Stimulated activated memory B cell treated with anti-CD40 and anti-IgM and Interleukin-4, amounts not matched to agents 10 μg/mL and 1 μg/mL and 100 μg/mL, for 72 hours (primary cell): ENCODE results near the gene C19orf53.

ENCODE experiments used
- ATAC-seq: fragments of 150-1000 bp; cut with Tn5 transposase; 2 replicates; pipeline ENCODE4 v1.10.0; 2021
- H3K27ac Mint-ChIP-seq: one replicate; pipeline ENCODE4 v1.8.0; 2022; ENCODE audit warnings: mild to moderate bottlenecking, mixed read lengths
- H3K27me3 Mint-ChIP-seq: one replicate; pipeline ENCODE4 v1.8.0; 2022; ENCODE audit warnings: mixed read lengths
- H3K36me3 Mint-ChIP-seq: one replicate; pipeline ENCODE4 v1.8.0; 2022; ENCODE audit warnings: mixed read lengths
- H3K4me1 Mint-ChIP-seq: one replicate; pipeline ENCODE4 v1.8.0; 2022; ENCODE audit warnings: mixed read lengths
- H3K4me3 Mint-ChIP-seq: one replicate; pipeline ENCODE4 v1.8.0; 2022; ENCODE audit warnings: mild to moderate bottlenecking, moderate library complexity, mixed read lengths
- H3K9me3 Mint-ChIP-seq: one replicate; pipeline ENCODE4 v1.8.0; 2022; ENCODE audit warnings: mixed read lengths

C19orf53 gene

DNA sequence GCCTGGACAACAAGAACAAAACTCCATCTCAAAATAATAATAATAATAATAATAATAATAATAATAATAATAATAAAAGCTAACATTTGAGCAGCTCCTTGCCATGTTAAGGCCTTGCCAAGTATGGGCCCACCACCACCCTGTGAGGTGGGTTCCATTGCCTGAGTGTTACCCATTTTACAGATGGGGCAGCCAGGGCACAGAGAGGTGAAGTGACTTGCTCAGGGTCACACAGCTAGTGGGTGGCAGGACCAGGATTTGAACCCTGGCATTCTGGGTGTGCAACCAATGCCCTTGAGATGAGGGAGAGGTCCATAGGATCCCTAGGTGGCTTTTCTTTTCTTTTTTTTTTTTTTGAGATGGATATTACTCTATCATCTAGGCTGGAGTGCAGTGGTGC lies 50.4 kb downstream of the C19orf53 start:
- H3K9me3 Mint-ChIP-seq, result no peaks in the 10 kb centered on the region
- no peak overlapping the region for H3K4me3 Mint-ChIP-seq
- H3K4me1 Mint-ChIP-seq, result peaks cover 10% of the 10 kb centered on the region
- no peaks in the 10 kb centered on the region for H3K27me3 Mint-ChIP-seq
- peaks cover 48% of the 10 kb centered on the region for H3K36me3 Mint-ChIP-seq
- no peak overlapping the region for H3K27ac Mint-ChIP-seq
- no peak for ATAC-seq

GRCh38 chr19:13825489-13826441 lies 51.5 kb downstream of the C19orf53 start:
- Mint-ChIP-seq H3K36me3 (peaks cover 46% of the 10 kb centered on the region), H3K27ac (no peak overlapping the region), H3K4me3 (no peak overlapping the region), H3K9me3 (no peaks in the 10 kb centered on the region), H3K4me1 (peaks cover 10% of the 10 kb centered on the region), H3K27me3 (no peaks in the 10 kb centered on the region)
- no peak for ATAC-seq

- H3K27me3 Mint-ChIP-seq, result no peaks in the 10 kb centered on the region
- H3K27ac Mint-ChIP-seq, result no peak overlapping the region
- no peaks in the 10 kb centered on the region for H3K9me3 Mint-ChIP-seq
- ATAC-seq, result no peak
- H3K4me3 Mint-ChIP-seq, result no peak overlapping the region
- peaks cover 13% of the 10 kb centered on the region for H3K4me1 Mint-ChIP-seq
- H3K36me3 Mint-ChIP-seq, result peaks cover 54% of the 10 kb centered on the region
Observed at GRCh38 chr19:13826652-13827235, 52.5 kb downstream of the C19orf53 start.

DNA sequence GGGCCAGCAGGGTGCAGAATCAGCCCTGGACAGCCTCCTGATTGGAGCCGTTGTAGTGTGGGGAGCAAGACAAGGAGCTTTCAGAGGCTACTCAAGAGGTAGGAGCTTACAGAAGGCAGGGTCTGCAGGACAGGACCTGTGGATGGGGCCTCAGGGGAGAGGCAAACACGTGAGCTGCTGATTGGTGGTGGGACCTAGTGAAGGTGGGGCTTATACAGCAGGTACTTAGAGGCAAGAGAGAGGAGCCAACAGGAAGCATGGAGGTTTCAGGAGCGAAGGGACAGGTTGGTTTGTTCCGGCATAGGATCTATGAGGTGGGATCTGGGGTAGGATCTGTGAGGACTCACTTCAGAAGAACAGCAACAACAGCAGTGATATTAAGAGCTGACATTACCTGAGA lies 53.4 kb downstream of the C19orf53 start:
- no peak for ATAC-seq
- Mint-ChIP-seq H3K27ac (no peak overlapping the region), H3K4me3 (no peak overlapping the region), H3K4me1 (peaks cover 13% of the 10 kb centered on the region), H3K9me3 (no peaks in the 10 kb centered on the region), H3K27me3 (no peaks in the 10 kb centered on the region), H3K36me3 (peaks cover 57% of the 10 kb centered on the region)
